NCI-H128 (cell line): ENCODE data around the gene DNAJC10.
A peak's percentile ranks its signal among the peaks of the same experiment; 100 is the strongest.
"Not testable (repeated sequence)": the region's sequence is repeated elsewhere in the genome, so short reads cannot be mapped to it uniquely, and the experiment has no call there.

Source experiments
- DNase-seq: peaks from one replicate; lab custom pipeline; 2025; ENCODE audit not compliant: unreplicated experiment; lab: John Stamatoyannopoulos, UW

DNAJC10 gene

GRCh38 chr2:182782686-182783085, 66.6 kb downstream of the DNAJC10 start:
- not testable (repeated sequence) for DNase-seq

- no peak for DNase-seq
Observed at GRCh38 chr2:182784058-182784706, 68.1 kb downstream of the DNAJC10 start.

- DNase-seq = no peak
Observed at GRCh38 chr2:182784777-182785176, 68.7 kb downstream of the DNAJC10 start.

GRCh38 chr2:182792441-182792840, 76.4 kb downstream of the DNAJC10 start:
- no peak for DNase-seq

GRCh38 chr2:182798736-182799135, 82.7 kb downstream of the DNAJC10 start:
- no peak for DNase-seq

- DNase-seq = no peak
Observed at GRCh38 chr2:182804128-182804527, 88.1 kb downstream of the DNAJC10 start.

- DNase-seq = no peak
Observed at GRCh38 chr2:182807319-182807718, 91.3 kb downstream of the DNAJC10 start.

- DNase-seq = no peak
Observed at GRCh38 chr2:182810087-182810486, 94.0 kb downstream of the DNAJC10 start.

GRCh38 chr2:182814380-182814779, 98.3 kb downstream of the DNAJC10 start:
- no peak for DNase-seq

- no peak for DNase-seq
Observed at GRCh38 chr2:182814804-182815203, 98.7 kb downstream of the DNAJC10 start.

- DNase-seq = no peak
Observed at GRCh38 chr2:182816866-182817265, 100.8 kb downstream of the DNAJC10 start.

- no peak for DNase-seq
Observed at GRCh38 chr2:182817558-182817957, 101.5 kb downstream of the DNAJC10 start.

- DNase-seq = no peak
Observed at GRCh38 chr2:182818501-182818900, 102.4 kb downstream of the DNAJC10 start.

- DNase-seq = peak; percentile 17
Observed at GRCh38 chr2:182818925-182819324, 102.9 kb downstream of the DNAJC10 start.

- DNase-seq = no peak
Observed at GRCh38 chr2:182819412-182819811, 103.4 kb downstream of the DNAJC10 start.

GRCh38 chr2:182821182-182821581, 105.1 kb downstream of the DNAJC10 start:
- no peak for DNase-seq

GRCh38 chr2:182822733-182823132, 106.7 kb downstream of the DNAJC10 start:
- no peak for DNase-seq

GRCh38 chr2:182824056-182824766, 108.2 kb downstream of the DNAJC10 start:
- no peak for DNase-seq

- no peak for DNase-seq
Observed at GRCh38 chr2:182824767-182825158, 108.7 kb downstream of the DNAJC10 start.

- DNase-seq = no peak
Observed at GRCh38 chr2:182826064-182826463, 110.0 kb downstream of the DNAJC10 start.

- DNase-seq = no peak
Observed at GRCh38 chr2:182826496-182826895, 110.4 kb downstream of the DNAJC10 start.

- no peak for DNase-seq
Observed at GRCh38 chr2:182827182-182827879, 111.3 kb downstream of the DNAJC10 start.
